AG04449 (cell line): ENCODE results near the gene SRMS.

Source experiments
- CTCF ChIA-PET: fragments of 350-600 bp; formaldehyde crosslinking; extraction: SDS; loops from one replicate; lab custom pipeline; 2021; ENCODE audit warnings: antibody characterized with exemption; lab: Yijun Ruan, JAX
- POLR2A ChIA-PET: fragments of 400-600, 350-600 bp; formaldehyde crosslinking; extraction: SDS; loops from one replicate; lab custom pipeline; 2020; ENCODE audit warnings: antibody characterized with exemption, inconsistent platforms; lab: Yijun Ruan, JAX
- DNase-seq: peaks from one replicate; pipeline ENCODE4 v3.0.0-alpha.2; 2010; ENCODE audit warnings: low read depth, low spot score
- H3K4me3 ChIP-seq: 2 replicates; pipeline ENCODE4 v1.5.1; 2011; ENCODE audit warnings: low read depth, mild to moderate bottlenecking, control low read depth, low read length
- TF ChIP-seq, protein P1 (sequence below): IDR thresholded peaks from one replicate; pipeline ENCODE4 v1.5.1; 2011; ENCODE audit warnings: mild to moderate bottlenecking, moderate library complexity, low read length, control low read depth, inconsistent platforms; ENCODE audit not compliant: insufficient read depth; ENCODE audit errors: missing control alignments

SRMS gene

DNA sequence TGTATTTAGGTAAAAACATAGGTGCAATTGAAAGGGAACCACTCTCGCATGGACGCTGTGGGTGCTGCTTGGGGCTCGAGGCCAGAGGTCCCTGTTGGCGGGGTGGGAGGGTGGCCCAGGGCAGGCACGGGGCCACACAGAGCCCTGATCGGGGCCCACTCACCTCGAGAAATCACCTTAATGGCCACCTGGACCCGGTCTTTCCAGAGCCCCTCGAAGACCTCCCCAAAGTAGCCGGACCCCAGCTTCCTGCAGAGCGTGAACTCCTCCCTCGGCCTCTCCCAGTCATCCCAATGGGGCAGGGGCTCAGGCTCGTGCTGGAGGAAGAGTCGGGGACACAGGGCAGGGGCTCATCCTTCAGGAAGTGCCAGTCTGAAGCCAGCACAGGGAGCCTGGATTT is 14.2 kb downstream of the SRMS start:
- DNase-seq: no peak
- no peak overlapping the region for H3K4me3 ChIP-seq
- TF ChIP-seq, protein P1, sequence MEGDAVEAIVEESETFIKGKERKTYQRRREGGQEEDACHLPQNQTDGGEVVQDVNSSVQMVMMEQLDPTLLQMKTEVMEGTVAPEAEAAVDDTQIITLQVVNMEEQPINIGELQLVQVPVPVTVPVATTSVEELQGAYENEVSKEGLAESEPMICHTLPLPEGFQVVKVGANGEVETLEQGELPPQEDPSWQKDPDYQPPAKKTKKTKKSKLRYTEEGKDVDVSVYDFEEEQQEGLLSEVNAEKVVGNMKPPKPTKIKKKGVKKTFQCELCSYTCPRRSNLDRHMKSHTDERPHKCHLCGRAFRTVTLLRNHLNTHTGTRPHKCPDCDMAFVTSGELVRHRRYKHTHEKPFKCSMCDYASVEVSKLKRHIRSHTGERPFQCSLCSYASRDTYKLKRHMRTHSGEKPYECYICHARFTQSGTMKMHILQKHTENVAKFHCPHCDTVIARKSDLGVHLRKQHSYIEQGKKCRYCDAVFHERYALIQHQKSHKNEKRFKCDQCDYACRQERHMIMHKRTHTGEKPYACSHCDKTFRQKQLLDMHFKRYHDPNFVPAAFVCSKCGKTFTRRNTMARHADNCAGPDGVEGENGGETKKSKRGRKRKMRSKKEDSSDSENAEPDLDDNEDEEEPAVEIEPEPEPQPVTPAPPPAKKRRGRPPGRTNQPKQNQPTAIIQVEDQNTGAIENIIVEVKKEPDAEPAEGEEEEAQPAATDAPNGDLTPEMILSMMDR: no peak
- ChIA-PET POLR2A (no interaction called here), CTCF (no interaction called here)

DNA sequence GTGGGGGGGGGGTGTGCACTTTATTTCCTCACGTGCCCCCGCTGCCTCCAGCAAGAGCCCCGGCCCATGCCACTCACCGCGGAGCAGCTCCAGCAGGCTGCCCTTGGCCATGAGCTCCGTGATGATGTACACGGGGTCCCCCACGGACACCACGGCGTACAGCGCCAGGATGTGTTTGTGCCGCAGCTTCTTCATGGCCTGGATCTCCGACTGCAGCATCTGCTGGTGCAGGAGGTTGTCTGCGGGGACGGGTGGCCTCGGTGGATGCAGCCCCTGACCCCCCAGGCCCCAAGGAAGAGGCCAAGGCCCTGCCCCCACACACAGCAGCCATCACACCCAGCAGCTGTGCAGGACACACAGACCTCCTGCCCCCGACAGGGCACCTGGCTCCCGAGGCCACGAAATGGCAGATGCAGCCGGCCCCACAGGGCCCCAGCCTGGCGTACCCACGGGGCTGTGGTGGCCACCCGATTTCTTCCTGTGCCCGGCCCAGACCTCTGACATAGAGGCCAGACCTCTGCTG is 15.0 kb downstream of the SRMS start:
- CTCF ChIA-PET: no interaction called here
- no peak for DNase-seq
- TF ChIP-seq, protein P1: no peak
- POLR2A ChIA-PET: no interaction called here
- H3K4me3 ChIP-seq: no peak overlapping the region

DNA sequence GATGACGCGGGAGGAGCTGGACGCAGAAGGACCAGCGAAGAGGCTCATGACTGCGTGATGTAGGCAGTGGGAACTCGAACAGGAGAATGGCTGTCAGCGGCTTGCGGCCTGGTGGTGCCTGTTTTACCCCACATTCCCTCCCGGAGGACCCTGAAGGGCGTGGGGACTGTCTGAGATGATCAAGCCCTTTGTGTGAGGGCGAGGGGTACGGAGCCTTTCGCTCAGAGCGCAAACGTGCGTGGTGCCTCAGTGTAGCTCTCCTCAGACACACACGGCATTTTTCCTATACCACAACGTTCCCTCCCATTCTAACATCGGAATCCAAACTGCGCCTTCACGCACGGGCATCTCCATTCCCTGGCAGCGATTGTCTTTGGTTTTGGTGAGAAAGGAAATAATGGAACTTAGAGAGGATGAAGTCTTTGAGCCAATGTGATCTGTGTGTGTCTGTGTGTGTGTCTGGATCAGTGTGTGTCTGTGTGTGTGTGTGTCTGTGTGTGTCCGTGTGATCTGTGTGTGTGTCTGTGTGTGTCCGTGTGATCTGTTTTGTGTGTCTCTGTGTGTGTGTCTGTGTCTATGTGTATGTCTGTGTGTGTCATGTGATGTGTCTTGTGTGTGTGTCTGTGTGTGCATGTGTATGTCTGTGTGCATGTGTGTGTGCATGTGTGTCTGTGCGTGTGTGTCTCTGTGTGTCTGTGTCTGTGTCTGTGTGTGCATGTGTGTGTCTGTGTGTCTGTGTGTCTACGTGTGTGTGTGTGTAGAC is 15.7 kb downstream of the SRMS start:
- POLR2A ChIA-PET: no interaction called here
- CTCF ChIA-PET: interaction anchor here (3.7 kb wide), 1 partner anchor 8 kb away, joined by 24 read pairs; the partner anchor contains the start of gene PTK6
- H3K4me3 ChIP-seq: no peak overlapping the region
- no peak for DNase-seq
- TF ChIP-seq, protein P1: no peak

DNA sequence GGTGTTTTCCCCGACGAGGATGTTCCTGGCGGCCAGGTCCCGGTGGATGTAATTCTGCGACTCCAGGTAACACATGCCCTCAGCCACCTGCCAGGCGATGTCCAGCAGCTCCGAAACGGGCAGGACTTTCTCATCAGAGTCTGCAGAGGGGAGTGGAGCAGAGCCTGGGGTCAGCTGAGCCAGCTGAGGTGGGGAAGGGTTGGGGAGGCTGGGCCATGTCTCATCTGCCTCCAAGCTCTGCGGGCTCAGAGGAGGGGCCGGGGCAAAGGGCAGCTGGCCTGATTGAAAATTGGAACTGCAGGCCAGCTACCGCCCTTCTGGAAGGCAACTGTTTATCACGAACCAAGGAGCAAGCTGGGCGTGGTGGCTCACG is 16.8 kb downstream of the SRMS start:
- ChIA-PET CTCF (interaction anchor here (1.2 to 3.7 kb wide), 3 partner anchors 9 to 34 kb away, joined by 3 to 24 read pairs (median 8); partner anchors contain the start of gene PTK6), POLR2A (interaction anchor here (1.1 kb wide), 1 partner anchor 10 kb away, joined by 3 read pairs; the partner anchor contains the start of gene PPDPF)
- TF ChIP-seq, protein P1: no peak
- H3K4me3 ChIP-seq: no peak overlapping the region
- no peak for DNase-seq

DNA sequence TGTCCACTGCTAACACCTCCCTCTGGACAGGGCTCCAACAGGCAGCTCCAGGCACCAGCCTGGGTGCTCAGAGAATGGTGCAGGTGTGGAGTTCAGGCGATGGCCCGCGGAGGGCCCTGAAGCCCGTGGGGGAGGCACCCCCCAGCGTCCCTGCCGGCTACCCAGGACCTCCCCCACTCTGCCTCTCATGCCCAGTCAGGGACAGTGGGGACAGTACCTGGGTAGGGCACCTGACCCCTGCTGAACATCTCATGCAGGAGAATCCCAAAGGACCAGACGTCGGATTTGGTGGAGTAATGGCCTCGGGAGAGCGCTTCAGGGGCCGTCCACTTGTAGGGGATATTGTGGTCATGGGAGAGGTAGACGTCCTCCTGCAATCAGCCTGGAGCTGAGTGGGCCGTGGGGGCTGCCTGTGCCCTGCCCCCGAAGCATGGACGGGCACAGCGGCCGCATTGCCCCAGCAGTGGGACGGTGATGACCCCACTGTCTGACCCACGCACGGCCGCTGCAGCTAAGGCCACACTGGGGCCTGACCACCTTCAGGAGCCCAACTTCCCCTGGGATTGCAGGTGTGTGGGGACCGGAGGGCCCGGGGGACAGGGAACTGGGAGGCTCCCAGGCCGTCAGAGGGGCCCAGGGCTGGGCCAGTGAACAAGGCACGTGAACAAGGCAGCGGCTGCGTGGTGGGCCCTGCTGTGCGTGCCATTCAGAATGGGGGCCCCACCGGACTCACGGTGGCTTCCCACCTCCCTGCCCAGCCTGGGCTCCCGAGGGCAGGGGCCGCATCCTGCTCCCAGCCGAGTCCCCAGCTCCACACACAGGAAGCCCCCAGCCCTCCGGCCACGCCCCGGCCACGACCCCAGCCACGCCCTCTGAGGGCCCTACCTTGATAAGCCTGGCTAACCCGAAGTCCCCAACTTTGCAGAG is 17.4 kb downstream of the SRMS start:
- ChIA-PET CTCF (interaction anchor here (0.6 to 3.7 kb wide), 5 partner anchors 10 to 558 kb away, joined by 3 to 24 read pairs (median 6); partner anchors contain the start of genes PPDPF and PTK6), POLR2A (interaction anchor here (1.1 to 1.2 kb wide), 2 partner anchors 9 kb away, joined by 3 to 6 read pairs; partner anchors contain the start of gene PPDPF)
- H3K4me3 ChIP-seq: no peak overlapping the region
- TF ChIP-seq, protein P1: no peak
- no peak for DNase-seq
